Lung (tissue), 12 donors: ENCODE data around the gene RC3H1. TPM values are rescaled to one million over a fixed set of nuclear protein-coding genes. Genes with fewer than 3 reads are reported as not detected.
"Not testable (repeated sequence)": the region's sequence is repeated elsewhere in the genome, so short reads cannot be mapped to it uniquely, and the experiment has no call there.

ENCODE experiments used
- ATAC-seq: fragments of 200-7000 bp; cut with Tn5 transposase; one replicate; pipeline ENCODE4 v1.9.1; 2020; ENCODE audit warnings: moderate number of reproducible peaks; ENCODE audit not compliant: insufficient read depth, low FRiP score
- DNase-seq, 3 donors: peaks; one replicate each; pipeline ENCODE4 v3.0.0-alpha.2; 2013 to 2017
- H3K27ac ChIP-seq, 2 donors: one replicate each; pipeline ENCODE4 v1.5.1; 2013; ENCODE audit warnings: mild to moderate bottlenecking in 2 of 2, moderate library complexity in 2 of 2, control low read depth in 1 of 2, inconsistent platforms in 1 of 2, low read depth in 1 of 2, low read length in 1 of 2
- H3K27me3 ChIP-seq, 3 donors: one replicate each; pipeline ENCODE4 v1.5.1; 2013; ENCODE audit warnings: low read length in 2 of 3; ENCODE audit not compliant: control insufficient read depth in 3 of 3, insufficient read depth in 3 of 3
- H3K36me3 ChIP-seq, 4 donors: one replicate each; pipeline ENCODE4 v1.5.1; 2013; ENCODE audit warnings: low read length in 4 of 4, mild to moderate bottlenecking in 1 of 4, moderate library complexity in 1 of 4; ENCODE audit not compliant: control insufficient read depth in 4 of 4, insufficient read depth in 4 of 4
- H3K4me1 ChIP-seq, 5 donors: one replicate each; pipeline ENCODE4 v1.5.1; 2013; ENCODE audit warnings: low read length in 5 of 5, mild to moderate bottlenecking in 2 of 5, moderate library complexity in 1 of 5; ENCODE audit not compliant: control insufficient read depth in 5 of 5, insufficient read depth in 5 of 5
- H3K4me3 ChIP-seq: one replicate; pipeline ENCODE4 v1.5.1; 2013; ENCODE audit warnings: mild to moderate bottlenecking, control low read depth, moderate library complexity
- H3K9ac ChIP-seq, 2 donors: one replicate each; pipeline ENCODE4 v1.5.1; 2013; ENCODE audit warnings: low read length in 2 of 2, control low read depth in 1 of 2; ENCODE audit not compliant: insufficient read depth in 1 of 2
- H3K9me3 ChIP-seq, 4 donors: one replicate each; pipeline ENCODE4 v1.5.1; 2013; ENCODE audit warnings: low read length in 3 of 4, mild to moderate bottlenecking in 1 of 4, moderate library complexity in 1 of 4; ENCODE audit not compliant: control insufficient read depth in 4 of 4, insufficient read depth in 3 of 4
- CTCF ChIP-seq: IDR thresholded peaks from 2 replicates; pipeline ENCODE4 v1.5.1; 2012; ENCODE audit warnings: mild to moderate bottlenecking; ENCODE audit errors: control extremely low read depth, extremely low read depth
- WGBS, 2 donors: extraction: QIAGEN DNeasy Blood & Tissue Kit; methylation state at CpG; one replicate each; pipeline ENCODE4 v1.1.7; 2013; 5-methylcytosine and 5-hydroxymethylcytosine counted together
- polyA plus RNA-seq, 2 donors: library from polyadenylated mRNA; stranded (reverse); fragments of 200-250 nt; gene quantifications; one replicate each; pipeline ENCODE4 v1.2.1, GENCODE V29; 2013
- total RNA-seq, 2 donors: library from RNA; depleted of rRNA in 1 of 2; stranded (reverse); fragments of >200 nt in 1 of 2; gene quantifications; one replicate each; pipeline ENCODE4 v1.2.1, GENCODE V29; 2014 to 2021
- donor health status: control.
- donor health status: control.
- donor health status: Bipolar disorder and iron deficiency.
- donor health status: healthy.
- donor health status: DM: yes; HTN: yes; CAD: no.

The RC3H1 gene
- total and polyA plus RNA-seq, 4 donors: 3.8 to 51.5 (median 17.1) TPM

GRCh38 chr1:173988068-173988467, 34.1 kb downstream of the RC3H1 start:
- peaks cover 9 to 54% (median 12%) of the 10 kb centered on the region in 4 donors for H3K36me3 ChIP-seq
- no peak overlapping the region for H3K4me3 ChIP-seq
- no peak overlapping the region for H3K27ac ChIP-seq
- H3K4me1 ChIP-seq: no peaks in the 10 kb centered on the region
- no peak overlapping the region for H3K9ac ChIP-seq
- TF ChIP-seq CTCF: no peak
- ATAC-seq (no peak), DNase-seq (no peak)
- H3K27me3 ChIP-seq: no peaks in the 10 kb centered on the region
- peaks cover 0 to 2% (median 0%) of the 10 kb centered on the region in 4 donors for H3K9me3 ChIP-seq

GRCh38 chr1:173986951-173987350, 35.2 kb downstream of the RC3H1 start:
- no peak overlapping the region for H3K4me3 ChIP-seq
- no peak overlapping the region for H3K27ac ChIP-seq
- WGBS, 2 donors: 91 to 94% methylated on average over 3 of the region's 3 CpGs
- no peak overlapping the region for H3K9ac ChIP-seq
- DNase-seq (no peak), ATAC-seq (no peak)
- H3K27me3 ChIP-seq: no peaks in the 10 kb centered on the region
- no peaks in the 10 kb centered on the region for H3K4me1 ChIP-seq
- H3K36me3 ChIP-seq: peaks cover 9 to 55% (median 12%) of the 10 kb centered on the region in 4 donors
- TF ChIP-seq CTCF: no peak
- peaks cover 0 to 2% (median 0%) of the 10 kb centered on the region in 4 donors for H3K9me3 ChIP-seq

GRCh38 chr1:173970252-173970651, 51.9 kb downstream of the RC3H1 start:
- no peak for ATAC-seq
- Histone ChIP-seq H3K4me3 (no peak overlapping the region), H3K36me3 (peaks cover 14 to 28% (median 22%) of the 10 kb centered on the region in 4 donors), H3K27me3 (no peaks in the 10 kb centered on the region), H3K9me3 (no peaks in the 10 kb centered on the region), H3K4me1 (no peaks in the 10 kb centered on the region), H3K27ac (no peak overlapping the region), H3K9ac (no peak overlapping the region)
- no peak for DNase-seq
- 88 to 89% methylated on average over 3 of the region's 3 CpGs for WGBS, 2 donors
- TF ChIP-seq CTCF: no peak

- H3K4me3 ChIP-seq, H3K27me3 ChIP-seq, ATAC-seq, H3K27ac ChIP-seq, H3K4me1 ChIP-seq, H3K9me3 ChIP-seq, DNase-seq, H3K9ac ChIP-seq: not testable (repeated sequence)
- peaks cover 10 to 35% (median 23%) of the 10 kb centered on the region in 4 donors for H3K36me3 ChIP-seq
- 87 to 95% methylated on average over 5 of the region's 5 CpGs for WGBS, 2 donors
These were observed 56.3 kb downstream of the RC3H1 start for GRCh38 chr1:173965896-173966295.
